Measurements from ENCODE around the gene TRAF7. TPM values are rescaled to one million over a fixed set of nuclear protein-coding genes. Genes with fewer than 3 reads are reported as not detected.

The TRAF7 gene
- total and polyA plus RNA-seq, 2 of the 13 experiments (the other 11 are each of a cell fraction or from before 2014, with no cell fraction given) = 47.9 to 65.6 TPM

GRCh38 chr16:2223221-2223941 lies 67.8 kb downstream of the TRAF7 start, which contains the start of gene E4F1 (continued):
- TF ChIP-seq, protein P1, sequence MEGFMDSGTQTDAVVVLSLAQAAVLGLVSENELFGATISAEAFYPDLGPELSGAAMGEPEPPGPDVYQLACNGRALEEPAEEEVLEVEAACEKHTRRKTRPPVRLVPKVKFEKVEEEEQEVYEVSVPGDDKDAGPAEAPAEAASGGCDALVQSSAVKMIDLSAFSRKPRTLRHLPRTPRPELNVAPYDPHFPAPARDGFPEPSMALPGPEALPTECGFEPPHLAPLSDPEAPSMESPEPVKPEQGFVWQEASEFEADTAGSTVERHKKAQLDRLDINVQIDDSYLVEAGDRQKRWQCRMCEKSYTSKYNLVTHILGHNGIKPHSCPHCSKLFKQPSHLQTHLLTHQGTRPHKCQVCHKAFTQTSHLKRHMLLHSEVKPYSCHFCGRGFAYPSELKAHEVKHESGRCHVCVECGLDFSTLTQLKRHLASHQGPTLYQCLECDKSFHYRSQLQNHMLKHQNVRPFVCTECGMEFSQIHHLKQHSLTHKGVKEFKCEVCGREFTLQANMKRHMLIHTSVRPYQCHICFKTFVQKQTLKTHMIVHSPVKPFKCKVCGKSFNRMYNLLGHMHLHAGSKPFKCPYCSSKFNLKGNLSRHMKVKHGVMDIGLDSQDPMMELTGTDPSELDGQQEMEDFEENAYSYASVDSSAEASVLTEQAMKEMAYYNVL (CRISPR knock-in tag; IDR thresholded peaks at IDR 0.05; ENCODE audit: borderline replicate concordance) = peak; percentile 68; the same call in 1 of the 2 replicates
- peak; percentile 3 for TF ChIP-seq ZNF143 (CRISPR knock-in tag; IDR thresholded peaks at IDR 0.05)
- TF ChIP-seq, protein P2, sequence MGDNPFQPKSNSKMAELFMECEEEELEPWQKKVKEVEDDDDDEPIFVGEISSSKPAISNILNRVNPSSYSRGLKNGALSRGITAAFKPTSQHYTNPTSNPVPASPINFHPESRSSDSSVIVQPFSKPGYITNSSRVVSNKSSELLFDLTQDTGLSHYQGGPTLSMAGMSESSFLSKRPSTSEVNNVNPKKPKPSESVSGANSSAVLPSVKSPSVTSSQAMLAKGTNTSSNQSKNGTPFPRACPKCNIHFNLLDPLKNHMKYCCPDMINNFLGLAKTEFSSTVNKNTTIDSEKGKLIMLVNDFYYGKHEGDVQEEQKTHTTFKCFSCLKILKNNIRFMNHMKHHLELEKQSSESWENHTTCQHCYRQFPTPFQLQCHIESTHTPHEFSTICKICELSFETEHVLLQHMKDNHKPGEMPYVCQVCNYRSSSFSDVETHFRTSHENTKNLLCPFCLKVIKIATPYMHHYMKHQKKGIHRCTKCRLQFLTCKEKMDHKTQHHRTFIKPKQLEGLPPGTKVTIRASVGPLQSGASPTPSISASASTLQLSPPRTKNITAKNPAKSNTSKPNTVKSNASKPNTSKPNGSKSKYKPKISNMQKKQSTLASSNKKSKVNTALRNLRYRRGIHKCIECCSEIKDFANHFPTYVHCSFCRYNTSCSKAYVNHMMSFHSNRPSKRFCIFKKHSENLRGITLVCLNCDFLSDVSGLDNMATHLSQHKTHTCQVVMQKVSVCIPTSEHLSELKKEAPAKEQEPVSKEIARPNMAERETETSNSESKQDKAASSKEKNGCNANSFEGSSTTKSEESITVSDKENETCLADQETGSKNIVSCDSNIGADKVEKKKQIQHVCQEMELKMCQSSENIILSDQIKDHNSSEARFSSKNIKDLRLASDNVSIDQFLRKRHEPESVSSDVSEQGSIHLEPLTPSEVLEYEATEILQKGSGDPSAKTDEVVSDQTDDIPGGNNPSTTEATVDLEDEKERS (CRISPR knock-in tag; IDR thresholded peaks at IDR 0.05) = peak; percentile 52; the same call in 1 of the 2 replicates
- TF ChIP-seq, protein P3, sequence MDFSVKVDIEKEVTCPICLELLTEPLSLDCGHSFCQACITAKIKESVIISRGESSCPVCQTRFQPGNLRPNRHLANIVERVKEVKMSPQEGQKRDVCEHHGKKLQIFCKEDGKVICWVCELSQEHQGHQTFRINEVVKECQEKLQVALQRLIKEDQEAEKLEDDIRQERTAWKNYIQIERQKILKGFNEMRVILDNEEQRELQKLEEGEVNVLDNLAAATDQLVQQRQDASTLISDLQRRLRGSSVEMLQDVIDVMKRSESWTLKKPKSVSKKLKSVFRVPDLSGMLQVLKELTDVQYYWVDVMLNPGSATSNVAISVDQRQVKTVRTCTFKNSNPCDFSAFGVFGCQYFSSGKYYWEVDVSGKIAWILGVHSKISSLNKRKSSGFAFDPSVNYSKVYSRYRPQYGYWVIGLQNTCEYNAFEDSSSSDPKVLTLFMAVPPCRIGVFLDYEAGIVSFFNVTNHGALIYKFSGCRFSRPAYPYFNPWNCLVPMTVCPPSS (IDR thresholded peaks at IDR 0.05) = no peak
- no peak for TF ChIP-seq TEAD2 (CRISPR knock-in tag; IDR thresholded peaks at IDR 0.05)
- TF ChIP-seq ZNF747 (CRISPR knock-in tag; IDR thresholded peaks at IDR 0.05; ENCODE audit: borderline replicate concordance) = peak; percentile 83; the same call in 1 of the 2 replicates
- peak; percentile 42; the same call in 1 of the 2 replicates for TF ChIP-seq ZNF607 (CRISPR knock-in tag; IDR thresholded peaks at IDR 0.05; ENCODE audit: borderline replicate concordance)
- no peak for TF ChIP-seq ZNF75D (CRISPR knock-in tag; IDR thresholded peaks at IDR 0.05; ENCODE audit: borderline replicate concordance)
- peak; percentile 39; the same call in 1 of the 2 replicates for TF ChIP-seq MIXL1 (CRISPR knock-in tag; IDR thresholded peaks at IDR 0.05)
- TF ChIP-seq IRX3 (CRISPR knock-in tag; IDR thresholded peaks at IDR 0.05; ENCODE audit: borderline replicate concordance, low read depth) = no peak
- TF ChIP-seq, protein P4, sequence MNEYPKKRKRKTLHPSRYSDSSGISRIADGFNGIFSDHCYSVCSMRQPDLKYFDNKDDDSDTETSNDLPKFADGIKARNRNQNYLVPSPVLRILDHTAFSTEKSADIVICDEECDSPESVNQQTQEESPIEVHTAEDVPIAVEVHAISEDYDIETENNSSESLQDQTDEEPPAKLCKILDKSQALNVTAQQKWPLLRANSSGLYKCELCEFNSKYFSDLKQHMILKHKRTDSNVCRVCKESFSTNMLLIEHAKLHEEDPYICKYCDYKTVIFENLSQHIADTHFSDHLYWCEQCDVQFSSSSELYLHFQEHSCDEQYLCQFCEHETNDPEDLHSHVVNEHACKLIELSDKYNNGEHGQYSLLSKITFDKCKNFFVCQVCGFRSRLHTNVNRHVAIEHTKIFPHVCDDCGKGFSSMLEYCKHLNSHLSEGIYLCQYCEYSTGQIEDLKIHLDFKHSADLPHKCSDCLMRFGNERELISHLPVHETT (CRISPR knock-in tag; conservative IDR thresholded peaks at IDR 0.05) = peak; percentile 96
- TF ChIP-seq, protein P5, sequence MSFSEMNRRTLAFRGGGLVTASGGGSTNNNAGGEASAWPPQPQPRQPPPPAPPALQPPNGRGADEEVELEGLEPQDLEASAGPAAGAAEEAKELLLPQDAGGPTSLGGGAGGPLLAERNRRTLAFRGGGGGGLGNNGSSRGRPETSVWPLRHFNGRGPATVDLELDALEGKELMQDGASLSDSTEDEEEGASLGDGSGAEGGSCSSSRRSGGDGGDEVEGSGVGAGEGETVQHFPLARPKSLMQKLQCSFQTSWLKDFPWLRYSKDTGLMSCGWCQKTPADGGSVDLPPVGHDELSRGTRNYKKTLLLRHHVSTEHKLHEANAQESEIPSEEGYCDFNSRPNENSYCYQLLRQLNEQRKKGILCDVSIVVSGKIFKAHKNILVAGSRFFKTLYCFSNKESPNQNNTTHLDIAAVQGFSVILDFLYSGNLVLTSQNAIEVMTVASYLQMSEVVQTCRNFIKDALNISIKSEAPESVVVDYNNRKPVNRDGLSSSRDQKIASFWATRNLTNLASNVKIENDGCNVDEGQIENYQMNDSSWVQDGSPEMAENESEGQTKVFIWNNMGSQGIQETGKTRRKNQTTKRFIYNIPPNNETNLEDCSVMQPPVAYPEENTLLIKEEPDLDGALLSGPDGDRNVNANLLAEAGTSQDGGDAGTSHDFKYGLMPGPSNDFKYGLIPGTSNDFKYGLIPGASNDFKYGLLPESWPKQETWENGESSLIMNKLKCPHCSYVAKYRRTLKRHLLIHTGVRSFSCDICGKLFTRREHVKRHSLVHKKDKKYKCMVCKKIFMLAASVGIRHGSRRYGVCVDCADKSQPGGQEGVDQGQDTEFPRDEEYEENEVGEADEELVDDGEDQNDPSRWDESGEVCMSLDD (CRISPR knock-in tag; IDR thresholded peaks at IDR 0.05; ENCODE audit: borderline replicate concordance) = no peak; the same call in 1 of the 2 replicates
- peak; percentile 23; the same call in 1 of the 2 replicates for TF ChIP-seq SP2 (CRISPR knock-in tag; IDR thresholded peaks at IDR 0.05)
- no peak for TF ChIP-seq THAP7 (CRISPR knock-in tag; IDR thresholded peaks at IDR 0.05)
- TF ChIP-seq SP1 (IDR thresholded peaks at IDR 0.05) = no peak
- peak; percentile 56; the same call in 1 of the 2 replicates for TF ChIP-seq SP1 (CRISPR knock-in tag; IDR thresholded peaks at IDR 0.05)
- TF ChIP-seq ZZZ3 (CRISPR knock-in tag; IDR thresholded peaks at IDR 0.05; ENCODE audit: borderline replicate concordance) = peak; percentile 87; the same call in 1 of the 2 replicates
